AG08395 (cell line): Measurements from ENCODE around the gene DSN1.

Experiments
- DNase-seq: peaks from one replicate; pipeline ENCODE4 v3.0.0; 2012; ENCODE audit warnings: mixed read lengths, low spot score

The DSN1 gene

DNA sequence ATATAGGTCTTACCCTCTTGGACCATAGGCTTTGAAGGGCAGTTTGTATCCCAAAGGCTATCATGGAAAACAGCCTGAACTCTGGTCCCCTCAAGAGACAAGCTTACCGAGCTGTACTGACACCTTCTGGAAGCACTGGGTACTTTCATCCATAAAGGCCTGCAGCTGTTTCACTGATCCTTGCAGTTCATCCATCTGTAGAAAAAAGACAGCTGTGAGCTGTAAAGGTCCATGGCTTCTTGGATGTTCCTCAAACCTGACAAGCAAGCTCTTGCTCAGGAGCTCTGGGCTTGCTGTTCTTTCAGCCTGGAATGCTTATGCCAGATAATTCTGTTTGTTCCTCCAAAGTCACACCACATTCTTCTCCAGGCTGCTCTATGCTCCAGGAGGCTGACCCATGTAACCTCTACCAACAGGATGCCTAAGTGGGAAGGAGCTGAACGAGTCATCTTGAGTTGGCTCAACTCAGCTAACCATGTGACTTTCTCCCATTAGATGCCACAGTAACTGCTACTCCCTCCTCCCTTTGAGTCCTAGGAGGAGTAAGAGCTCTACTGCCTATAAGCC is 18.8 kb downstream of the DSN1 start:
- peak; percentile 79 for DNase-seq

DNA sequence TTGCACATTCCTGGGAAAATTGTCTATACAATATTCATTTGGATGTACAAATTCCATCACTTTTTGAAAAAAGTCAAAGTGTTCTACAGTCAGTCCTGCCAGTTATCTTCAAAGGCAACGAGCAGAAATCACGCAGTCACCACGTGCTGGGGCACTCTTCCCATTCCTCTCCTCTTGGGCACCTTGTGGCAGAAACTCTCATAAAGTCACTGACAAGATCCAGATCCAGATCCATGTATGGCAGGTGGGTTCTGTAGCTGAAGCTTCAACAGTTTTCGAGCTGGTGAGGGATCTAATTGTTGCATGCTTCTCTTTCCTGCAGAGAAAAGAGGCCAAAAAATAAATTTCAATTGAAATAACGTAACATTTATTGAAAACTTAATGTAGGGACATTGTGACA is 21.0 kb downstream of the DSN1 start:
- no peak for DNase-seq

DNA sequence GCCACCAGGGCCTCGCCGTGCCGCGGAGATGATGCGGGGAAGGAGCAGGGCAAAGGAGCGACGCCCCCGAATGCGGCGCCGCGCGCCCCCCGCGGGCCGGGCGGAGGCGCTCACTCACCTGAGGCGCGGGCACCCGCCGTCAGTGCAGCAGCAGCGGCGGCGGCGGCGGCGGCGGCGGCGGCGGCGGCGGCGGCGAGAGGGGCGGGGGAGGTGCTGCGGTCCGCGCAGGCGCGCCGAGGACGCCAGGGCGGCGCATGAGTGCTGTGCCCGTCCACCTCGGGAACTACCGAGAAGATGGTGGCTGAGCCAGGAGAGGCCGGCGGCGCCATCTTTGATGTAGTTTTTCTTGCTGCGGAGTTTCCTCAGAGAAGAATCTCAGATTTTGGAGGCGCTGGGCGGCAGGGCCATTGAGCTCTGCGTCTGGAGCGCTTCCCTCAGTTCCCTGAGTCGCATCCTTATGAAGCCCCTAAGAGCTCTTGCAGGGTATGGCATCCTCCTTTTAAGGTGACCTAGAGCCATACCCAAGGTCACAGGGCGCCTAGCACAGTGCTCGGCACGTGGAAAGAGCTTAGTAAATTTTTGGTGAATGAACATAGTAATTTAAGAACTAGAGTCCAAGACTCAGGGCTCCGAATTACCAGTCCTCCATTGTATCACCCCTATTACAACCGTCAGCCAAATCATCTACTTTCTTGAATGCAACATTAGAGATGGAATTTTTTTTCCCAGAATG is 27.5 kb downstream of the DSN1 start, which contains the start of gene NDRG3:
NDRG3 (minus strand) TSS at position 164 of the 733 bp plus-strand sequence. CDS start 24,355 bp downstream, outside the sequence.
- DNase-seq: peak; percentile 99

DNA sequence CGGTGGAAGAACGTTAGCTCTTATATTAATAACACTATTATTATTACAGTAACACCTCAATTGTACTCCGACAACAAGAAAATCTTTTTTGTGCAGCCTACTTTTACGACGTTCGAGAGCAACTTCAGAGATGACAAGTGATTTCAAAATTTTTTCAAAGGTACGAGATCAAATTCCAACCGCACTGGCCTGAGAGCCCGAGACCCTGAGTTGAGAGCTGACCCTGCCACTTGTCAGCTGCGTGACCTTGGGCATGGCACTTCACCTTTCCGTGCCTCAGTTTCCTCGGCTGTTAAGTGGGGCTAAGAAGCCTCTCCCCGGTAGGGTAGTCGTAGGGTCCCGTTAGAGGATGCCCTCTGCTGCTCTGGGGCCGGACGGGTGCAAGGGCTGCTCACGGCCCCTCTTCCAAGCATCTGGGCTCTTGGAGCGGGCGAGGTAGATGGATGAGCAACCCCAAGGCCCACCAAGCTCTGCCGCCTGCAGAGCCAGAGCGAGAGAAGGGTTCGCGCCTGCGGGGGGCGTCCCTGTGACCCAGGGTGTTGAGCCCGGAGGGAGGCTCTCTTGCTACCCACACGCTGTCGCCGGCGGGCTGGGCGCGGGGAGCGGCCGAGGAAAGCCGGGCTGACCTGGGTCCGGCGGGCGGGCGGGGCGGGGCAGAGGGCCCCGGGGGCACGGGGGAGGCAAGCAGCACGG is 28.2 kb downstream of the DSN1 start:
- no peak for DNase-seq

DNA sequence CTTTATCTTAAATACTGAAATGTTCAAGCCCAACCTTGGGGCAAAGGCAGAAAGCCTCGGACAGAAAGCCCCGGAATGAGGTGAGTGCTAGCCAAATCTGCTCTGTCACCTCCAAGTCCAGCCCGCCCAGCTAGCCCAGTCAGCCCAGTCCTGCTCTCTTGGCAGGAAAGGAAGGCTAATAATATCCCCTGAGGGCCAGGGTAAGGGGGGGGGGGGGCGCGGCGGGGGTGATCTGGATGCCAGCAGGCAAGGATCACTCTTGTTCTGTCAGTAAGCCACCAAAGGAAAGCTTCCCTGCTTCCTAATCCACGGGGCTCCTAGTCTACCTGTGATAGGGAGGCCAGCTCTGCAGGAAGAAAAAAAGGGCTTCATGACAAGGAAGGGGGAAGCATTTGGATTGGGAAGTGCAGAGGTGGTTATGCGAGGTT is 28.8 kb downstream of the DSN1 start:
- peak; percentile 69 for DNase-seq

DNA sequence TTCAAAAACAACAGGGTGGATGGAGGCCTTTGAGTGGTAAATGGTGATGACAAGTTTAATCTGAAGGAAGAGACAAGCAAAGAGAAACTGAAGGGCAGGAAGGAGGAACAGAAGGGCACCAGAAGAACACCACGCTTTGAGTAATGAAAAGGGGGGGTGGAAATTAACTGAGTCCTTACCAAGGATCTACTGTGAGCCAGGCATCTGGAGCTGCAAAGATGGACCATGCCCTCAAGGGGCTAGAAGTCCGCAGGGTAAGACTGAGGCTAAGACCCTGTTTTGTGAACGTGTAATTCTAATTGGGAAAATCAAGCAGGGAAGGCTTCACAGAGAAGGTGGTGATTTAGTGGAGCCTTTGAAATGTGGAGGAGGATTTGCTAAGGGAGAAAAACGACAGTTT is 29.3 kb downstream of the DSN1 start:
- DNase-seq: no peak

DNA sequence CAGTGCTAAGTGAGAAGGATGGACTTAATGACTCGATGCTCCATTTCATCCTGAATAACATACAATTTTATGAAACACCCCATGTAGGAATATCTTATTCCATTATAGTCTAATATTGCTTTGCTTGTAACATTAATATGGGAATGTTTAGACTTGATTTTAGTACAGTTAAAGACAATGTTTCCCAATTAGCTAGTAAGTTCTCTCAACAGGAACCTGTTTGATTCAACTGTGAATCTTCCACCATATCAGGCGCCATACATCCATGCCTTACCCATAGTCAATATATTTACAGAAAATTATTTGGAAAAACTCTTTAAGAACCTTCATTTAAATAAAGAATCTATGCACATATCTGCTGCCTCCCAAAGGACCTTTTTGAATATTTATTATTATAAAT is 31.0 kb downstream of the DSN1 start:
- no peak for DNase-seq

DNA sequence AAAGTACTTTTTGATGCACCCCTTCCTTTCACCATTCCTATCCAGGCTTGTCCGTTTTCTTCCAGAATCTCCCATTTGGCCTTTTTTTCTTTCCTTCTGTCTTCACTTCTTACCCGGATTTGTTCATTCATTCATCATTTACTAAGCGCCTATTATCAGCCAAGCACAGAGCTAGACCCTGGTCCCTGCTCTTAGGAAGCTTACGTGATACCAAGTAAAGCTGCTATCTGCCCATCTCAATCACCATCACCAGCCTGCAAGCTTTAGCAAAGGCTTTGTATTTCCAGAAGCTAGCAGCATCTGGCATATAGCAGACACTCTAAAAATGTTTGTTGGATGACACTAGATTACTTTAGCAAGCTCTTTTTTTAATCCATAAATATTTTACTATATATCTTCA is 32.5 kb downstream of the DSN1 start:
- no peak for DNase-seq

DNA sequence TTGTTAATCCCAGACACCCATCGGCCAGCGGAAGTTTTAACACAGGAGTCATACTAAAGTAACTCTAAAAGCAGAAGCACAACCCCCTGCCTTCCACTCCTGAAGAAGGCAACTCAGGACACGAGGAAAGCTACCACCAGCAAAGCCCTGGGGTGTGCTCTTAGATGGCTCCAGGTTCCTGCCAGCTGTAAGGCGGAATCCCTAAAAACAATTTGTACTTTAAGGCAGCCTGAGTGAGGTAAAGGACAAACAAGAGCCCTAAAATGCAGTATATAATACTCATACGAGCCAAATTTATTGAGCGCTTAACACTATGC is 36.4 kb downstream of the DSN1 start:
- DNase-seq: no peak

DNA sequence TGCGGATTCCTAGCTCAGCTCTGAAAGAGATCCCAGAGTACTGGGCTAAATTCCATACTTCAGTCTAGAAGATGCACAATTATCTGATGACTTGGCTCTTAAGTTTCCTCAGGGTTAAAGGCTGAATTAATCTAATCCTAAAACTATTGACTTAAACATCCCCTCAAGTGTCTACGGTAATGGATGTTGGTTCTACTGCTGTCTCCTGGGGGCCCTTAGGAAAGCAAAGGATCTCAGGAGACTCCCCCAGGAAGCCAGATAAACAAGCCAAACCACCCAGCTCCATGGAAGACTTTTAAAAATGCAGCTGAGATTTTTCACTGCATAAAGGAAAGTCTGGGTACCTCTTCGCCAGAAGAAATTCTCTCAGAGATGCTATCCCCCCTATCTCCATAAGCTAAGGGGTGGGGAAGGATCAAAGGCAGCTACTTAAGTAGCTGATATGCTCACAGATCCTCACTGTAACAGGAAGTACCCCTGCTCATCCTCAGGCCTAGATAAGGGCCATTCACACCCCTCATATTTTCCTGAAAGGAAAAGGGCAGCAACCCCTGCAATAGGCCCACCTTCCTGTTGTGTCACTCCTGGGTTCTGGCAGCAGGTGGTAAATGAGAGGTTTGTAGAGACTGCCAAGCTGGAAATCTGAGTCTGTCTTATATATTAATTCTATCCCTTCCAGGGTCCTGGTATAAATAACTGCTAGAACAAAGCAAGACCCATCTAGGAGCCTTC is 36.9 kb downstream of the DSN1 start:
- no peak for DNase-seq

DNA sequence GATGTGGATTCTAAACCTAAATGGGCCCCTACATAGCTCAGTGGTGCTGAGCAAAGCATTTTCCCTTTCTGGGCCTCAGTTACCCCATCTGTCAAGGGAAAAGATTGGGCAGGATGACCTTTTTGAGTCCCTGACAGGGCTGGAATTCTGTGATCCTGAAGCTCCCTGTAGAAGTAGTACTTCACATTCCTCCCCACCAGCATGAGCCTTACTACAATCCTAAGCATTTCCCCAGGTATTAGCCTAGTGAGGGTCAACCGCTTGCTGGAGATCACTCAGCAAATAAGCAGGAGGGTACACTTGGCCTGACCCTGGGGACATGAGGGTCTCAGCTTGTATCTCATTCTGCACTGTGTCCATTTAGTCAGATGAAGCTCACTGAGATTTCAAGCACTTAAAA is 41.1 kb downstream of the DSN1 start:
- DNase-seq: no peak

DNA sequence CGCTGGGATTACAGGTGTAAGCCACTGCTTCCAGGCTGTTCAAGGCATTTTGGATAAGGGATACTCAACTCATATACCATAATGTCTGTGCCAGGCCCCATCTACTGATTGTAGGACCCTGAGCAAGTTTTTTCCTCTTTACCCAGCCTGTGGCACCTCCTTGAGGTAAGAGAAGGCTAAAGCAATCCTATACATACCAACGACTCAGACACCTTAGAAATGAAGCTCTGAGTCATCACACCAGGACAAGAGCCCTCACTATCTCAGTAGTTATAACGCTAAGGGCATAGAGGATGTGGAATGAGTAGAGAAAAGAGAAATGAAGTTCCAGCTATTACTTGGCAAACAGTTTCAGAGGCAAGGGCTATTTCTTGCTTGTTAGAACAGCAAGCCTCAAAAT is 44.6 kb downstream of the DSN1 start:
- DNase-seq: no peak

DNA sequence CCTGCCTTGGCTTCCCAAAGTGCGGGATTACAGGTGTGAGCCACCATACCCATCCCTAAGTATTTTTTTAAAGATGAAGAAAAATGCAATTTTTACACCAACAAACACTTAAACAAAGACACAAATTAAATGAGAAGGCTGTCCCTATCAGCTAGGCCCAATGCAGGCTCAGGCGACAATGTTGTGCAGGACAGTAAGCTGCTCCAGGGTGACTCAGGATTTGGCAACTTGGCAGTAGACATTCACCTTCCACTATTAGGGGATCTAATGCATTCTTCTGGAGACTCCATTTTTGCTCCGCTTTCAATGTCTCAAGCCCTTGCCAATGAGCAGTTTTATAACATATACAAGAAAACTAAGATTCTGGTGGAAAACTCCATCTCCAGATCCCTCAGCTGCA is 47.4 kb downstream of the DSN1 start:
- DNase-seq: peak; percentile 29

DNA sequence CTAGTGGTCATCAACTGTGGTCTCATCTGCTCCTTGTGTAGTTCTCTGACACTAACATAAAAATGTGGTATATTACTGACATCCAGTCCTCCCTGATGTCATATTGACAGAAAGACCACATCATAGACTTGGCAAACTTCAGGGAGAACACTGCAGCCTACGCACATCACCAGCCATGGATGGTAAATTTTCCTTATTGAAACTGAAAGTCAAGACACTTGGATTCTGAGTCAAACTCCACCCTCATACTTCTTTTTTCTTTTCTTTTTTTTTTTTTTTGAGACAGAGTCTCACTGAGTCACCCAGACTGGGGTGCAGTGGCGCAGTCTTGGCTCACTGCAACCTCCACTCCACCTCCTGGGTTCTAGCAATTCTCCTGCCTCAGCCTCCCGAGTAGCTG is 53.1 kb downstream of the DSN1 start:
- DNase-seq: no peak

DNA sequence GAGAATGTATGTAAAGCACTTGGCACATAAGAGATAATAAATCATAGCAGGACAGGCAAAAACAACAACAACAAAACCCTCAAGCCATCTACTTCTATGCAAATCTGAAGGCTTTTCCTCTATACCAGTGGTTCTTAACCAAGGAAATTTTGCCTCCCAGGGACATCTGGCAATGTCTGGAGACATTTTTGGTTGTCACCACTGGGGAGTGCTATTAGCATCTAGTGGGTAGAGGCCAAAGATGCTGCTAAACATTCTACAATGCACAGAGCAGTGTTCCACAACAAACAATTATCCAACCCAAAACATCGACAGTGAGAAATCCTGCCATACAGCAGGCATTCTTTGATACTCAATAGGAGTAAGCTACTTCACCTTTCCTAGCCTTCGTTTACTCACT is 55.9 kb downstream of the DSN1 start:
- no peak for DNase-seq

DNA sequence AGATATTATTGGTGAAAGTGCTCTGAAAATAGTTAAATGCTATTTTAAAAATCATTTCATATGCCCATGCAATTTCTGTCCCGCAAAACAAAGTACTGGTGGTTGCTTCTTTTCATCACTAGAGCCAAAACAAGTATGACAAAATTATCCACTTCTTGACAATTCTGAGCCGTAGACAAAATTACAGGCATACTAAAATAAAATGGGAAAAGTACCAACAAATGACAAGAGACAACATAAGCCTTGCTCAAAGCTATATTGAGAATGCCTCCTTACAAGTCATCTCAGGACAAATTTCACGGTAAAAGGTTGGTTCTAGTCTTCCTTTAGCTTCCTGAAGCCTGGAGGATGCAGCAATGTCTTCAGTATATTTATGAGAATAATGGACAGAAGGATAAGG is 56.5 kb downstream of the DSN1 start:
- no peak for DNase-seq

DNA sequence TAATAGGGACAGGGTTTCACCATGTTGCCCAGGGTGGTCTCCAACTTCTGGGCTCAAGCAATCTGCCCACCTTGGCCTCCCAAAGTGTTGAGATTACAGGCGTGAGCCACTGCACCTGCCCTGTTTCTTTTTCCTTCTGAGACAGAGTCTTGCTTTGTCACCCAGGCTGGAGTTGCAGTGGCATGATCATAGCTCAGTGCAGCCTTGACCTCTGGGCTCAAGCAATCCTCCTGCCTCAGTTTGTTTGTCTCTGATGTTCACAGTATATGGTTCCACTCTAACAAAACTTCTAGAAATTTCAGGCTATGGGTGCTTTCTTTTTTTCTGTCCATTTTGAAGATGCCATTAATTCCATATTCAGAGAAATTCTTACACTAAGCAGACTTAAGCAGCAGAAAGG is 60.8 kb downstream of the DSN1 start:
- DNase-seq: no peak

DNA sequence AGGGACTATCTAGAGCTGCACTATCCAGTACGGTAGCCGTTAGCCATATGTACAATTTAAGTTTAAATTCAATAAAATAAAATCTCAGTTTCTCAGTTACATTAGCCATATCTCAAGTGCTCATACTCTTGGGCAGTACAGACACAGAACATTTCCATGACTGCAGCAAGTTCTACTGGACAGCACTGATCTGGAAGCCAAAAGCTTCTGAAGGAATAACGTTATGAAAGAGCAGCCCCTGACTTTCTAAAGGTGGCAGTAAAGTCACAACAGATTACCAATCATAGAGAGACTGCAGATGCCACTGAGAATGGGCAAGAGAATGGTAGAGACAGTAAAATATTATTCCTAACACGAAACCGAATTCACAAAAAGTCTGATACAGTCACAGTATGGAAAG is 64.4 kb downstream of the DSN1 start:
- no peak for DNase-seq

DNA sequence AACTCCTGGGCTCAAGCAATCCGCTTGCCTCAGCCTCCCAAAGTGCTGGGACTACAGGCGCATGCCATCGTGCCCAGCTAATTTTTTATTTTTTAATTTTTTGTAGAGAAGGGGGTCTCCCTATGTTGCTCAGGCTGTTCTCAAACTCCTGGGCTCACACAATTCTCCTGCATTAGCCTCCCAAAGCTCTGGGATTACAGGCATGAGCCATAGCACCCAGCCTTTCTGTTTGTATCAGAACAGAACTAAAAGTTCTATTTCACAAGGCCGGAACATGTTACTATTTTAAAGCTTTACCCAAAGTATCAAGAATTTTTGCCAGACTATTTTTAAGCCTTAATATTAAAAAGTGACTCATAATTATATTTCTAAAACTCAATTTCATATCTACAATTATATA is 70.0 kb downstream of the DSN1 start:
- no peak for DNase-seq
